Measurements from ENCODE around the gene IQSEC1. TPM values are rescaled to one million over a fixed set of nuclear protein-coding genes. Genes with fewer than 3 reads are reported as not detected.

IQSEC1 gene
- total and polyA plus RNA-seq, 8 donors: 24.9 to 57.0 (median 34.2) TPM

DNA sequence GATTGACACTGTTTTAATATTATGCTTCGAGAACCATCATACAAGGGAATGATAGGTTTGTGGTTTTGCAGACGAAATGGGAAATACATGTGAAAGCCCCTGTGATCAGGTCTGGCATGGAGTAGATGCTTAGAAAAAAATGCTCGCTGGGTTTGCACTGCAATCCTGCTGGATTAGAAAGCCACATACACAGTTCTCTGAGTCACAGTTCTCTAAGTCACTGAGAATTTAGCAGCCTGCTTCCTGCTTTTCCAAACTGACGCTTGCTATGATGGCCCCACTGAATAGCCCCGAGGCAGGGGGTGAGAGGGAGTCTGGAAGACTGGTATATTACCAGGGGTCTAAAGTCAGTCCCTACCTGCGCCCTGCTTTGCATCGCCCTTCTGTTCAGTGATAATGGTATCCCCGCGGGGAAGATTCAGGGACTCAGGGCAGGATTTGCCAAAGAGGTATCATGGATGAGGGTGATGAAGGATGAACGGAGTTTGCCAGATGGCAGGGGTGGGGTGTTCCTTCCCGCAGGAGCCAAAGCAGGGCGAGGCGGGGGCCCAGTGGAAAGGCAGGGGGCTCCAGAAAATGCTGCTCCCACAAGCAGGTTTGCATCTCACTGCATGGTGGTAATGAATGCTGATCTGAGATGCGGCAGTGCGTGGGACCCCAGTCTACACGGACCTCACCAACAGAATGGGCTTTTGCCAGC is 82.3 kb downstream of the IQSEC1 start:
- intact Hi-C loops (cut with DNase I): no loop called here
- TF ChIP-seq, protein P1, sequence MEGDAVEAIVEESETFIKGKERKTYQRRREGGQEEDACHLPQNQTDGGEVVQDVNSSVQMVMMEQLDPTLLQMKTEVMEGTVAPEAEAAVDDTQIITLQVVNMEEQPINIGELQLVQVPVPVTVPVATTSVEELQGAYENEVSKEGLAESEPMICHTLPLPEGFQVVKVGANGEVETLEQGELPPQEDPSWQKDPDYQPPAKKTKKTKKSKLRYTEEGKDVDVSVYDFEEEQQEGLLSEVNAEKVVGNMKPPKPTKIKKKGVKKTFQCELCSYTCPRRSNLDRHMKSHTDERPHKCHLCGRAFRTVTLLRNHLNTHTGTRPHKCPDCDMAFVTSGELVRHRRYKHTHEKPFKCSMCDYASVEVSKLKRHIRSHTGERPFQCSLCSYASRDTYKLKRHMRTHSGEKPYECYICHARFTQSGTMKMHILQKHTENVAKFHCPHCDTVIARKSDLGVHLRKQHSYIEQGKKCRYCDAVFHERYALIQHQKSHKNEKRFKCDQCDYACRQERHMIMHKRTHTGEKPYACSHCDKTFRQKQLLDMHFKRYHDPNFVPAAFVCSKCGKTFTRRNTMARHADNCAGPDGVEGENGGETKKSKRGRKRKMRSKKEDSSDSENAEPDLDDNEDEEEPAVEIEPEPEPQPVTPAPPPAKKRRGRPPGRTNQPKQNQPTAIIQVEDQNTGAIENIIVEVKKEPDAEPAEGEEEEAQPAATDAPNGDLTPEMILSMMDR (IDR thresholded peaks at IDR 0.05): no peak
- DNase-seq: no peak
- Histone ChIP-seq H3K27me3 (peaks cover 0 to 5% of the 10 kb centered on the region in 2 donors), H3K27ac (no peak overlapping the region), H3K4me3 (no peak overlapping the region), H3K36me3 (peaks cover 0 to 12% of the 10 kb centered on the region in 2 donors), H3K9me3 (no peaks in the 10 kb centered on the region), H3K4me1 (peaks cover 0 to 56% of the 10 kb centered on the region in 2 donors)
- no peak for ATAC-seq

DNA sequence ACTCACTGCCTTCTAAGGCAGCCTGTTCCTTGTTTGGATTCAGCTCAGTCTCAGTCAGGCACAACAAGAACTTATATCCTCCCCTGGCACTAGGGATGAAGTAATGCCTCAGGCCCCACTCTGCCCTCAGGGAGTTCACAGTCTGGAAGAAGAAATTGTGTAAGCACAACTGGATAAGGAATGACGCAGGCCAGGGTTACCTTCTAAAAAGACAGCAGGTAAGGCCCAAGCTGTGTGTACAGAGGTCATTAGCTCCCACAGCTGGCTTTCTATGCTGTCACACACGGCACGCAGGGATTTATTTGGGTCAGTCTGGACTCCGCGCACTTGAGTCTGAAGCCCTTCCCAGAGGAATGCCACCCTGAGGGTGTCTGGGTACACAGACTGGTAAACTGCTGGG is 82.9 kb downstream of the IQSEC1 start:
- no peaks in the 10 kb centered on the region for H3K9me3 ChIP-seq
- DNase-seq (no peak), ATAC-seq (no peak)
- intact Hi-C loops (cut with DNase I): no loop called here
- H3K36me3 ChIP-seq: peaks cover 0 to 12% of the 10 kb centered on the region in 2 donors
- peaks cover 0 to 50% of the 10 kb centered on the region in 2 donors for H3K4me1 ChIP-seq
- H3K4me3 ChIP-seq: no peak overlapping the region
- no peak overlapping the region for H3K27ac ChIP-seq
- TF ChIP-seq, protein P1 (IDR thresholded peaks at IDR 0.05): no peak
- H3K27me3 ChIP-seq: peaks cover 0 to 5% of the 10 kb centered on the region in 2 donors

DNA sequence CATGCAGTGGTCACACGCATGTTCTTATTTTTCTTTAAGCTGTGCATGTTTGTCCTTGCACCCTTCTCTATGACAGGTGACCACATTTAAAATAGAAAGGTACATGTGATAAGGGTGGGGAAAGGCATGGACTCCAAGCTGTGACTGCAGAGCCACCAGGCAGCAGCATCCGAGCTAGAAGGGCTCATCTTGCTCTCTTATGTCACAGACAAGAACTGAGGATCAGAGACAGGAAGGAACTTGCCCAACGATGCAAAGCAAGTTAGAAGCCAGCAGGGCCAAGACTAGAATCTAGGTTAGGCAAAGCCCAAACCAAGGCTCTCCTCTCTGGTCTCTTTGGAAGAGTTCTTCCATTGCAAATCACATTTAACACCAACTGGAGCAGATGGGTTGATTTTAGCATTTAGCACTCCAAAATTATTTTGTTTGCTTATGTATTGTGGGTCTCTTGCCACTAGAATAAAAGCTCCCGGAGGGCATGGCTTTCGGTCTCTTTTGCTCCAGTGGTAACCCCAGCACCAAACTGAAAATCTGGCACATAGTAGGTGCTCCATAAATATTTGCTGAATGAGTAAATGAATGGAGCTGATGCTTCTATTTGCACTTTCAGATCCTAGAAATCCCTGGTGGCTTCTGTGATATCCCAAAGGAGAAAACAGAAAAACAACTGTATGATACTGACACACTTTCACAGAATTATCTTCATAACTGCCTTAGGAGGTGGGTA is 84.3 kb downstream of the IQSEC1 start:
- TF ChIP-seq, protein P1 (IDR thresholded peaks at IDR 0.05): no peak
- Histone ChIP-seq H3K4me3 (no peak overlapping the region), H3K9me3 (no peaks in the 10 kb centered on the region), H3K27me3 (peaks cover 0 to 5% of the 10 kb centered on the region in 2 donors), H3K27ac (no peak overlapping the region), H3K36me3 (peaks cover 0 to 12% of the 10 kb centered on the region in 2 donors), H3K4me1 (peaks cover 0 to 53% of the 10 kb centered on the region in 2 donors)
- intact Hi-C loops (cut with DNase I): loop anchor here in 1 of 2 donors (10.0 kb wide), 1 partner anchor 114 kb away; no protein-coding TSS in a partner anchor
- no peak for ATAC-seq
- DNase-seq: no peak

DNA sequence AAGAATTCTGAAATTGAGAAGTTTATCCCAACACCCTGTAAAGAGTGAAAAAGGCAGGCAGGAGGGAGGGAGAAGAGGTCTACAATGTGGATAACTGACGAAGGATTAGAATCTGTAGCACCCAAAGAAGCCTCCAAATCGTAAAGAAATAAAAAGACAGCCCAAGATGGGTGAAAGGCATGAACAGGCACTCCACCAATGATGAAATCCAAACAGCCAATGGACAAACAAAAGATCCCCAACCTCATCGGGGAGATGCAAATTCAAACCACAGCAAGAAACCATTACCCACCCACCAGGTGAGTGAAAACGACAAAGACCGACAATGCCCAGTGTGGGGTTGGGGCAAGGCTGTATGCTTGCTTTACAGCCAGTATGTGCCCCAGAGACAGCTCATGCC is 85.6 kb downstream of the IQSEC1 start:
- Histone ChIP-seq H3K36me3 (peaks cover 0 to 12% of the 10 kb centered on the region in 2 donors), H3K4me1 (peaks cover 0 to 42% of the 10 kb centered on the region in 2 donors), H3K27ac (no peak overlapping the region), H3K27me3 (no peaks in the 10 kb centered on the region), H3K9me3 (no peaks in the 10 kb centered on the region), H3K4me3 (no peak overlapping the region)
- ATAC-seq (no peak), DNase-seq (no peak)
- intact Hi-C loops (cut with DNase I): loop anchor here in 1 of 2 donors (10.0 kb wide), 1 partner anchor 113 kb away; no protein-coding TSS in a partner anchor
- TF ChIP-seq, protein P1 (IDR thresholded peaks at IDR 0.05): no peak

DNA sequence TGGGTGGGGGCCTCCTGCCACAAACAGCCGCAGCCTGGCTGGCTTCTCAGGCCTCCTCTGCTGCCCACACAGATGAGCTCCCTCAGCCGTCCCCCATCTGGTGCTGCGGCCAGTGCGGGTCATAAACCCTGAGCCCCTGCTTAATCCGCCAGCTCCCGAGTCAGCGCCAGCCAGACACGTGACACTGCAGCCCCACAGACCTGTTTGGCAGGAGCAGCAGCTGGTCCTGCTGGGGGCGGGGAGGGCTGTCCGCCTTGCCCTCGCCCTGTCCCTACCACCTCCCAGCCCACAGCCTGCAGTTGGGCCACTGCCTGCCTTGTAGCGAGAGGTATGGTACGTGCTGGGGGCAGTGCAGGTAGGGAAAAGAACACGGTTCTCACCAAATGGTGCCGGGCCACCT is 86.2 kb downstream of the IQSEC1 start:
- intact Hi-C loops (cut with DNase I): loop anchor here in 1 of 2 donors (10.0 kb wide), 1 partner anchor 112 kb away; no protein-coding TSS in a partner anchor
- DNase-seq (no peak), ATAC-seq (no peak)
- TF ChIP-seq, protein P1 (IDR thresholded peaks at IDR 0.05): no peak
- Histone ChIP-seq H3K9me3 (no peaks in the 10 kb centered on the region), H3K27ac (no peak overlapping the region), H3K27me3 (no peaks in the 10 kb centered on the region), H3K36me3 (peaks cover 0 to 12% of the 10 kb centered on the region in 2 donors), H3K4me3 (no peak overlapping the region), H3K4me1 (peaks cover 0 to 36% of the 10 kb centered on the region in 2 donors)
